Measurements from ENCODE around the gene GNAT1.

DNA sequence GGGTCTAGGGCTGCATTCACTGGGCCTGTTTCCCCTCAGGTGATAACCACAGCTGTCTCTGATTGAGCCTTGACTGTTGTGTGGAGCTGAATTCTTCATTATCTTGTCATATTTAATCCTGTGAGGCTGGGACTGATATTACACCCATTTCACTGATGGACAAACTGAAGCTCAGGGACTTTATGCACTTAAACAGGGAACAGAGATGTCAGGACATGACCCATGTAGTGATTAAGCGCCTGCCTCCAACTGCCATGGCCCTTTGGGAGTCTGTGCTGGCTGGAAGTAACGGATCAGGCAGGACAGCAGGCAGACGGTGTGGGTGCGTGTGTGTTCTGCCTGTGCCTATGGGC, 52.1 kb downstream of the GNAT1 start:
- TF ChIP-seq, protein P1, sequence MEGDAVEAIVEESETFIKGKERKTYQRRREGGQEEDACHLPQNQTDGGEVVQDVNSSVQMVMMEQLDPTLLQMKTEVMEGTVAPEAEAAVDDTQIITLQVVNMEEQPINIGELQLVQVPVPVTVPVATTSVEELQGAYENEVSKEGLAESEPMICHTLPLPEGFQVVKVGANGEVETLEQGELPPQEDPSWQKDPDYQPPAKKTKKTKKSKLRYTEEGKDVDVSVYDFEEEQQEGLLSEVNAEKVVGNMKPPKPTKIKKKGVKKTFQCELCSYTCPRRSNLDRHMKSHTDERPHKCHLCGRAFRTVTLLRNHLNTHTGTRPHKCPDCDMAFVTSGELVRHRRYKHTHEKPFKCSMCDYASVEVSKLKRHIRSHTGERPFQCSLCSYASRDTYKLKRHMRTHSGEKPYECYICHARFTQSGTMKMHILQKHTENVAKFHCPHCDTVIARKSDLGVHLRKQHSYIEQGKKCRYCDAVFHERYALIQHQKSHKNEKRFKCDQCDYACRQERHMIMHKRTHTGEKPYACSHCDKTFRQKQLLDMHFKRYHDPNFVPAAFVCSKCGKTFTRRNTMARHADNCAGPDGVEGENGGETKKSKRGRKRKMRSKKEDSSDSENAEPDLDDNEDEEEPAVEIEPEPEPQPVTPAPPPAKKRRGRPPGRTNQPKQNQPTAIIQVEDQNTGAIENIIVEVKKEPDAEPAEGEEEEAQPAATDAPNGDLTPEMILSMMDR (IDR thresholded peaks at IDR 0.05): no peak
- no peak for TF ChIP-seq POLR2A (IDR thresholded peaks at IDR 0.05)

Measured in thyroid gland (tissue), 4 donors.